ENCODE data around the gene SRSF7.
"Not testable (repeated sequence)": the region's sequence is repeated elsewhere in the genome, so short reads cannot be mapped to it uniquely, and the experiment has no call there.

Gene SRSF7

GRCh38 chr2:38751596-38752410 is 642 bp upstream of the SRSF7 start:
- no peak for DNase-seq

- no peak for DNase-seq
These were observed 910 bp downstream of the SRSF7 start for GRCh38 chr2:38750011-38750890.

- DNase-seq = no peak
These were observed 2.0 kb downstream of the SRSF7 start for GRCh38 chr2:38748943-38749804.

- DNase-seq = no peak
These were observed 2.8 kb downstream of the SRSF7 start for GRCh38 chr2:38748391-38748790.

- no peak for DNase-seq
These were observed 3.3 kb downstream of the SRSF7 start for GRCh38 chr2:38747819-38748218.

GRCh38 chr2:38747007-38747424 is 4.1 kb downstream of the SRSF7 start:
- DNase-seq = no peak

- DNase-seq = no peak
These were observed 5.9 kb downstream of the SRSF7 start for GRCh38 chr2:38745267-38745666.

- DNase-seq = no peak
These were observed 6.8 kb downstream of the SRSF7 start for GRCh38 chr2:38744399-38744780.

GRCh38 chr2:38743672-38744398 is 7.3 kb downstream of the SRSF7 start:
- DNase-seq = no peak

GRCh38 chr2:38742797-38743559 is 8.2 kb downstream of the SRSF7 start:
- no peak for DNase-seq

- peak; percentile 66 for DNase-seq
These were observed 10.1 kb downstream of the SRSF7 start for GRCh38 chr2:38740851-38741731.

GRCh38 chr2:38739524-38739923 is 11.6 kb downstream of the SRSF7 start:
- DNase-seq = no peak

GRCh38 chr2:38737925-38738324 is 13.2 kb downstream of the SRSF7 start:
- DNase-seq = no peak

GRCh38 chr2:38737000-38737698 is 14.0 kb downstream of the SRSF7 start:
- DNase-seq = not testable (repeated sequence)

- DNase-seq = no peak
These were observed 15.2 kb downstream of the SRSF7 start for GRCh38 chr2:38735999-38736320.

GRCh38 chr2:38734299-38735058 is 16.7 kb downstream of the SRSF7 start:
- no peak for DNase-seq

GRCh38 chr2:38733300-38733971 is 17.7 kb downstream of the SRSF7 start:
- no peak for DNase-seq

- DNase-seq = no peak
These were observed 19.4 kb downstream of the SRSF7 start for GRCh38 chr2:38731684-38732221.

All from NCI-H2171 (cell line).